Measurements from ENCODE around the gene GH2. TPM values are rescaled to one million over a fixed set of nuclear protein-coding genes. Genes with fewer than 3 reads are reported as not detected.
"Not testable (repeated sequence)": the region's sequence is repeated elsewhere in the genome, so short reads cannot be mapped to it uniquely, and the experiment has no call there.

GH2 gene
- polyA plus RNA-seq, 4 donors, result not detected

- H3K36me3 ChIP-seq (ENCODE audit: control insufficient read depth in 3 of 3, insufficient read depth in 2 of 3, low read depth in 1 of 3, low read length in 3 of 3), result no peaks in the 10 kb centered on the region
- 75 to 86% (median 81%) methylated on average over 12 of the region's 12 CpGs for WGBS, 3 donors
- no peaks in the 10 kb centered on the region for H3K4me1 ChIP-seq (ENCODE audit: control insufficient read depth in 3 of 3, insufficient read depth in 2 of 3, low read depth in 1 of 3, low read length in 2 of 3)
- no peak for FAIRE-seq
- H3K27ac ChIP-seq (ENCODE audit: low read depth in 1 of 3, low read length in 2 of 3), result no peak overlapping the region
- H3K4me3 ChIP-seq (ENCODE audit: low read depth in 1 of 3, low read length in 3 of 3), result no peak overlapping the region
- DNase-seq, result no peak
- H3K9me3 ChIP-seq (ENCODE audit: control insufficient read depth in 2 of 2, insufficient read depth in 1 of 2, low read depth in 1 of 2, low read length in 1 of 2), result no peaks in the 10 kb centered on the region
- H3K27me3 ChIP-seq (ENCODE audit: control insufficient read depth in 3 of 3, insufficient read depth in 3 of 3, low read length in 3 of 3), result peaks cover 0 to 14% (median 0%) of the 10 kb centered on the region in 3 donors
These were observed 34.9 kb upstream of the GH2 start for GRCh38 chr17:63916566-63917185.

- H3K36me3 ChIP-seq (ENCODE audit: control insufficient read depth in 3 of 3, insufficient read depth in 2 of 3, low read depth in 1 of 3, low read length in 3 of 3); H3K4me3 ChIP-seq (ENCODE audit: low read depth in 1 of 3, low read length in 3 of 3); H3K27ac ChIP-seq (ENCODE audit: low read depth in 1 of 3, low read length in 2 of 3); H3K9me3 ChIP-seq (ENCODE audit: control insufficient read depth in 2 of 2, insufficient read depth in 1 of 2, low read depth in 1 of 2, low read length in 1 of 2); H3K4me1 ChIP-seq (ENCODE audit: control insufficient read depth in 3 of 3, insufficient read depth in 2 of 3, low read depth in 1 of 3, low read length in 2 of 3); DNase-seq; FAIRE-seq: not testable (repeated sequence)
- H3K27me3 ChIP-seq (ENCODE audit: control insufficient read depth in 3 of 3, insufficient read depth in 3 of 3, low read length in 3 of 3), result peaks cover 0 to 22% (median 0%) of the 10 kb centered on the region in 3 donors
- 70 to 75% (median 70%) methylated on average over 10 of the region's 10 CpGs for WGBS, 3 donors
These were observed 34.0 kb upstream of the GH2 start for GRCh38 chr17:63915753-63916152.

- Histone ChIP-seq H3K4me3 (ENCODE audit: low read depth in 1 of 3, low read length in 3 of 3) (no peak overlapping the region), H3K36me3 (ENCODE audit: control insufficient read depth in 3 of 3, insufficient read depth in 2 of 3, low read depth in 1 of 3, low read length in 3 of 3) (no peaks in the 10 kb centered on the region), H3K27ac (ENCODE audit: low read depth in 1 of 3, low read length in 2 of 3) (no peak overlapping the region), H3K9me3 (ENCODE audit: control insufficient read depth in 2 of 2, insufficient read depth in 1 of 2, low read depth in 1 of 2, low read length in 1 of 2) (no peaks in the 10 kb centered on the region), H3K27me3 (ENCODE audit: control insufficient read depth in 3 of 3, insufficient read depth in 3 of 3, low read length in 3 of 3) (peaks cover 0 to 30% (median 0%) of the 10 kb centered on the region in 3 donors), H3K4me1 (ENCODE audit: control insufficient read depth in 3 of 3, insufficient read depth in 2 of 3, low read depth in 1 of 3, low read length in 2 of 3) (no peaks in the 10 kb centered on the region)
- WGBS, 3 donors, result 90 to 94% (median 92%) methylated on average over 7 of the region's 7 CpGs
- FAIRE-seq, result no peak
- no peak for DNase-seq
These were observed 32.7 kb upstream of the GH2 start for GRCh38 chr17:63914471-63914870.

- WGBS, 3 donors, result 41 to 47% (median 41%) methylated on average over 7 to 8 of the region's 8 CpGs
- H3K4me1 ChIP-seq (ENCODE audit: control insufficient read depth in 3 of 3, insufficient read depth in 2 of 3, low read depth in 1 of 3, low read length in 2 of 3), result no peaks in the 10 kb centered on the region
- peak; percentile 10 to 30 for DNase-seq
- H3K4me3 ChIP-seq (ENCODE audit: low read depth in 1 of 3, low read length in 3 of 3), result no peak overlapping the region
- no peaks in the 10 kb centered on the region for H3K36me3 ChIP-seq (ENCODE audit: control insufficient read depth in 3 of 3, insufficient read depth in 2 of 3, low read depth in 1 of 3, low read length in 3 of 3)
- H3K27me3 ChIP-seq (ENCODE audit: control insufficient read depth in 3 of 3, insufficient read depth in 3 of 3, low read length in 3 of 3), result peaks cover 0 to 16% (median 0%) of the 10 kb centered on the region in 3 donors
- H3K9me3 ChIP-seq (ENCODE audit: control insufficient read depth in 2 of 2, insufficient read depth in 1 of 2, low read depth in 1 of 2, low read length in 1 of 2), result no peaks in the 10 kb centered on the region
- FAIRE-seq, result no peak
- no peak overlapping the region for H3K27ac ChIP-seq (ENCODE audit: low read depth in 1 of 3, low read length in 2 of 3)
These were observed 29.9 kb upstream of the GH2 start for GRCh38 chr17:63911657-63912100.

GRCh38 chr17:63911041-63911635 is 29.4 kb upstream of the GH2 start, which contains the start of gene CSHL1:
Gene CSHL1 (minus strand): TSS chr17:63911258. CDS start chr17:63911196, 62 bp downstream.
- H3K27ac ChIP-seq (ENCODE audit: low read depth in 1 of 3, low read length in 2 of 3), result no peak within 1 kb of the TSS
- FAIRE-seq (no peak), DNase-seq (no peak)
- H3K27me3 ChIP-seq (ENCODE audit: control insufficient read depth in 3 of 3, insufficient read depth in 3 of 3, low read length in 3 of 3), result peaks cover 0 to 16% (median 0%) of the 10 kb centered on the region in 3 donors
- WGBS, 3 donors, result 71 to 74% (median 71%) methylated on average over 15 of the region's 15 CpGs
- H3K36me3 ChIP-seq (ENCODE audit: control insufficient read depth in 3 of 3, insufficient read depth in 2 of 3, low read depth in 1 of 3, low read length in 3 of 3), result no peaks in the 10 kb centered on the region
- no peaks in the 10 kb centered on the region for H3K9me3 ChIP-seq (ENCODE audit: control insufficient read depth in 2 of 2, insufficient read depth in 1 of 2, low read depth in 1 of 2, low read length in 1 of 2)
- H3K4me3 ChIP-seq (ENCODE audit: low read depth in 1 of 3, low read length in 3 of 3), result no peak within 1 kb of the TSS
- no peaks in the 10 kb centered on the region for H3K4me1 ChIP-seq (ENCODE audit: control insufficient read depth in 3 of 3, insufficient read depth in 2 of 3, low read depth in 1 of 3, low read length in 2 of 3)

GRCh38 chr17:63910096-63910495 is 28.4 kb upstream of the GH2 start:
- DNase-seq, result no peak

GRCh38 chr17:63909586-63909985 is 27.8 kb upstream of the GH2 start:
- not testable (repeated sequence) for H3K36me3 ChIP-seq (ENCODE audit: control insufficient read depth in 3 of 3, insufficient read depth in 2 of 3, low read depth in 1 of 3, low read length in 3 of 3); H3K4me1 ChIP-seq (ENCODE audit: control insufficient read depth in 3 of 3, insufficient read depth in 2 of 3, low read depth in 1 of 3, low read length in 2 of 3); H3K4me3 ChIP-seq (ENCODE audit: low read depth in 1 of 3, low read length in 3 of 3); FAIRE-seq; H3K27ac ChIP-seq (ENCODE audit: low read depth in 1 of 3, low read length in 2 of 3); DNase-seq; H3K9me3 ChIP-seq (ENCODE audit: control insufficient read depth in 2 of 2, insufficient read depth in 1 of 2, low read depth in 1 of 2, low read length in 1 of 2)
- peaks cover 0 to 16% (median 0%) of the 10 kb centered on the region in 3 donors for H3K27me3 ChIP-seq (ENCODE audit: control insufficient read depth in 3 of 3, insufficient read depth in 3 of 3, low read length in 3 of 3)
- WGBS, 3 donors, result 88 to 91% (median 90%) methylated on average over 9 to 10 of the region's 10 CpGs

More at GRCh38 chr17:63910096-63910495, 28.4 kb upstream of the GH2 start:
- WGBS, 3 donors, result 75 to 84% (median 83%) methylated on average over 14 of the region's 14 CpGs
- H3K36me3 ChIP-seq (ENCODE audit: control insufficient read depth in 3 of 3, insufficient read depth in 2 of 3, low read depth in 1 of 3, low read length in 3 of 3), result no peaks in the 10 kb centered on the region
- no peak overlapping the region for H3K27ac ChIP-seq (ENCODE audit: low read depth in 1 of 3, low read length in 2 of 3)
- no peak overlapping the region for H3K4me3 ChIP-seq (ENCODE audit: low read depth in 1 of 3, low read length in 3 of 3)
- no peaks in the 10 kb centered on the region for H3K9me3 ChIP-seq (ENCODE audit: control insufficient read depth in 2 of 2, insufficient read depth in 1 of 2, low read depth in 1 of 2, low read length in 1 of 2)
- FAIRE-seq, result no peak
- H3K4me1 ChIP-seq (ENCODE audit: control insufficient read depth in 3 of 3, insufficient read depth in 2 of 3, low read depth in 1 of 3, low read length in 2 of 3), result no peaks in the 10 kb centered on the region
- H3K27me3 ChIP-seq (ENCODE audit: control insufficient read depth in 3 of 3, insufficient read depth in 3 of 3, low read length in 3 of 3), result peaks cover 0 to 16% (median 0%) of the 10 kb centered on the region in 3 donors

GRCh38 chr17:63907161-63907778 is 25.5 kb upstream of the GH2 start:
- peaks cover 0 to 16% (median 0%) of the 10 kb centered on the region in 3 donors for H3K27me3 ChIP-seq (ENCODE audit: control insufficient read depth in 3 of 3, insufficient read depth in 3 of 3, low read length in 3 of 3)
- H3K36me3 ChIP-seq (ENCODE audit: control insufficient read depth in 3 of 3, insufficient read depth in 2 of 3, low read depth in 1 of 3, low read length in 3 of 3); H3K9me3 ChIP-seq (ENCODE audit: control insufficient read depth in 2 of 2, insufficient read depth in 1 of 2, low read depth in 1 of 2, low read length in 1 of 2); H3K4me3 ChIP-seq (ENCODE audit: low read depth in 1 of 3, low read length in 3 of 3); FAIRE-seq; H3K27ac ChIP-seq (ENCODE audit: low read depth in 1 of 3, low read length in 2 of 3); H3K4me1 ChIP-seq (ENCODE audit: control insufficient read depth in 3 of 3, insufficient read depth in 2 of 3, low read depth in 1 of 3, low read length in 2 of 3); DNase-seq: not testable (repeated sequence)
- WGBS, 3 donors, result 56 to 67% (median 63%) methylated on average over 10 to 11 of the region's 12 CpGs

Measured in small intestine (tissue), 7 donors.